HG02870 (cell line): ENCODE data around the gene CD37.

Source experiments
- ATAC-seq: cut with Tn5 transposase; IDR thresholded peaks from one replicate; pipeline ENCODE4 v1.9.1; 2021; ENCODE audit warnings: mild to moderate bottlenecking, moderate library complexity; ENCODE audit not compliant: unreplicated experiment

CD37 gene

GRCh38 chr19:49344505-49345423 lies 9.6 kb downstream of the CD37 start:
- no peak for ATAC-seq

- no peak for ATAC-seq
Measured at GRCh38 chr19:49347191-49347590, 12.0 kb downstream of the CD37 start.

GRCh38 chr19:49347835-49348234 lies 12.6 kb downstream of the CD37 start:
- ATAC-seq = no peak

- ATAC-seq = no peak
Measured at GRCh38 chr19:49348305-49349189, 13.3 kb downstream of the CD37 start.

- no peak for ATAC-seq
Measured at GRCh38 chr19:49349567-49349966, 14.4 kb downstream of the CD37 start.

- no peak for ATAC-seq
Measured at GRCh38 chr19:49355909-49356353, 20.7 kb downstream of the CD37 start.

DNA sequence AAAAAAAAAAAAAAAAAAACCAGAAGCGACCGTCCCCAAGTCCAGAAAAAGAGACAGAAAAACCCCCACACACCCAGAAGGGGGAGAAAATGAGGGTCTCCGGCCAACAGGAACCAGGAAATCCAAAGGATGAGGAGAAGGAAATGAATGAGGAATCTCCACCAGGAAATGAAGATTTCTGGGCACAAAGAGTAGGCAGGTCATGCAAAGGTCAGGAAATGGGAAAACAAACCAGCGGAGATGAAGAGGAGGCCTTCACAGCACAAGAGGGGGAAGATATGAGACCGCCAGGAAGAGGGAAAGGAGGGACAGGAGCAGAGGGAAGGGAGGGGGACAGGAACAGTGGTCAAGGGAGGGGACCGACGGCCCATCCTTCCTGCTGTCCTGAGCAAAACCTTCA lies 21.2 kb downstream of the CD37 start:
- no peak for ATAC-seq

- no peak for ATAC-seq
Measured at GRCh38 chr19:49357186-49357585, 22.0 kb downstream of the CD37 start.

DNA sequence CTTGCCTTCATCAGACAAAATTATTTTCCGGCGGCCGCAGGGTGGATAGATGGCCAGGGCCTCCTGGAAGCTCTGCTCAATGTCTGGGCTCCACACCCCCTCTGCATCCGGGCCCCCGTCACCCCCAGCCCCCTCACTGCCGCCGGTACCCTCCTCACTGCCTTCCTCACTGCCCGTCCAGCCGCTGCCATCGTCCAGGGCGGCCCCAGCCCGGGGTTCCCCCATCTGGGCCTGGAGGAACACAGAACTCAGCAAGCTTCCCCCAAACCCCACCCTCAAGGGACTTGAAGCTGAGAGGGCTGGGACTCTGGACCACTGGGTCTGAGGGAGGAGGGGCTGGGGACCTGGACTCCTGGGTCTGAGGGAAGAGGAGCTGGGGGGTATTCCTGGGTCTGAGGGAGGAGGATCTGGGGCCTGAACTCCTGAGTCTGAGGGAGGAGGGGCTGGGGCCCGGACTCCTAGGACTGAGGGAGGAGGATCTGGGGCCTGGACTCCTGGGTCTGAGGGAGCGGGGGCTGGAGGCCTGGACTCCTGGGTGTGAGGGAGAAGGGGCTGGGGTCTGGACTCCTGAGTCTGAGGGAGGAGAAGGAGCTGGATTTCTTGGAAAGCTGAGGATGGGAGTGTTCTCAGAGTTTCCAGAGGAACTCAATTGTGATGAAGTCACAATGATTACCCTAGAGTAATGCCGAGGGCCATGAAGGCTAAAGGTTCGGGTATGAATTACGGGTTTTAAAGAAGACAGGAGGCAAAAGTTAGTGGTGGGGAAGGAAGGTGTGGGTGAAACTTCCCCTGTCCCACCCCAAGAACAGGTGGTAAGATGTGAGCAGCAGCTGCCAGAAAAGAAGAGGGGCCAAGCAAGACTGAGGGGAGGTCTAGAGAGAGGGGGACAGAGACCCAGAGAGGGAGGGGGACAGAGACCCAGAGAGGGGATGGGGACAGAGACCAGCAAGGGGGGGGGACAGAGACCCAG lies 24.9 kb downstream of the CD37 start:
- ATAC-seq = no peak

GRCh38 chr19:49361438-49362047 lies 26.3 kb downstream of the CD37 start:
- no peak for ATAC-seq

DNA sequence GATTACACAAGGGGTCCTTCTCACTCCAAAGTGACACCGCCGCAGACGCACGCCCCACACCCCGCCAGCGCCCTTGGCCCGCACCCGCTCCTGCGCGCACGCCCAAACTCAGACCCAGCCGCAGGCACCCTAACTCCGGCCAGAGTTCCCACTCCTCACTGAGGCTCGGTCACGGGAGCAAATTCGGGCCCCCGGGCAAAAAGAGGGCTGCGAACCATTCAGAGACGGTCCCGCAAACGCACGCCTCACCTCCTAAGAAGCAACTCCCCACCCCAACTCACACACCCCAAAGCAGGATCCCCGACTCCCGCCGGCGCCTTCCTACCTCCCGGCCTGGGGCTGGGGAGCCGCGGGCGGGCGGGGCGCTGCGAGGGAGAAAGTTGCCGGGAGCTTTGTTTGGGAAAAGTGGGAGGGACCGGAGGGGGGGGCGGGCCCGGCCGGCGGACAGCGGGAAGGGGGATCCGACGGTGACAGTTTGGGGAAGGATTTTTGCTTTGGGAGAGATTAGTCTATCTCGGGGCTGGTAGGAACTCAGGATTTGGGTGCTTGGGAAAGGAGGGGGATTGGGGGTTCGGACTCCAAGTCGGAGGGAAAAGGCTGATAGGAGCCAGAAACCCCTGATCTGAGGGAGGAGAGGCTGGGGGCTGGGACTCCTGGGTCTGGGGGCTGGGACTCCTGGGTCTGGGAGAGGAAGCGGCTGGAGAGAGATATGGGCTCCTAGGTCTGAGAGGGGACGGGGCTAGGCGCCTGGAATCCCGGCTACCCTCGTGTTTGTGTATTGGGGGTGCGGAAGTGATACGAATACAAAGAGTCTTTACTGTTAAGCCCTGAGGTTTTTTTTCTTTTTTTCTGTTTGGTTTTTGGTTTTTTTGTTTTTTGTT lies 27.1 kb downstream of the CD37 start, which contains the start of gene TEAD2:
TSS of gene TEAD2 (minus strand) at position 369 of the 881 bp plus-strand sequence. CDS start 2,341 bp downstream, outside the sequence.
- ATAC-seq = no peak

DNA sequence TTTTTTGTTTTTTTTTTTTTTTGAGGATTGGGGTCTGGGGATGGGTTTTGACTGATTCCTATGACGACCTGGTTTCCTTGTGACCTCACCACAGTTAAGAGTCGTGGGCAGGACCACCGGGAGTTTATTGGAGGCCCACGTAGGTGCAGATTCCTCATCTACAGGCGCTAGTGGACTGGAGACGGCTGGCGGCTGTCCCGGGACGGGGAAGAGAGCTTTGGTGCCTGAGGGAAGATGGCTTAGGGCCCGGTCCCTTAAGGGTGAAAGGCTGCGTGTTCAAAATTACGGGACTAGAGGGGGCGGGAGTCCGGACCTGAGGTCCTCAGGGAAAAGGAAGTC lies 27.7 kb downstream of the CD37 start:
- ATAC-seq = no peak

DNA sequence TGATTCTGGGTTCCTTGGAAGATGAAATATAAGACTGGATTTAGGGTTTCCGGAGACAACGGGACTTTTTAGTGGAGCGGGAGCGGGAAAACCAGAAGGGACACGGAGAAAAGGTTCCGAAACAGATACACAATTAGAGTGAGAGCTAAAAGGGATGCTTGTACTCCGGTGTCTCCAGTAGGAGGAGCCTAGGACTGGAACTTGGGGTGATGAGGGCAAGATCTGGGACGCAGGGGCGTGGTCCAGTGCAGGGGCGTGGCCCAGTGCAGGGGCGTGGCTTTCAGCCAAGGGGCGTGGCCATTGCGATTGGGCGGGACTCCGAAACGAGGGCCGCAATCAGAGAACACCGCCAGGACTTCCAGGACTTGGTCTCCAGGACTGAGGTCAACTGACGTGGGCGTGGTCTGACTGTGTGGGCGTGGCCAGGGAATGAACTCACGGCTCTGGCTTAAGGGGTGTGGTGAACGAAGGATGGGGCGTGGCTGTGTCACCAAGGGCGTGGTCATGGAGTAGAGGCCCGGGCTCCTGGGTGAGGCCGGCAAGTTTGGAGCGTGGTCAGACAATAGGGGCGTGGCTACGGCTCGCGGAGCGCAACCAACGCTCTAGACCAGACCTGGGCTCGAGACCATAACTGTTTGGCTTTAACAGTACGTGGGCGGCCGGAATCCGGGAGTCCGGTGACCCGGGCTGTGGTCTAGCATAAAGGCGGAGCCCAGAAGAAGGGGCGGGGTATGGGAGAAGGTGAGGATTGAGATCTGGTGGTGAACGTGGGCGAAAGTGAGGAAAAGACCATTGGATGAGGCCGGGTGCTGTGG lies 28.3 kb downstream of the CD37 start, which contains the start of gene DKKL1:
TSS of gene DKKL1 (plus strand) at position 610 of the 815 bp plus-strand sequence. CDS start at position 732, 122 bp downstream.
- ATAC-seq = no peak

DNA sequence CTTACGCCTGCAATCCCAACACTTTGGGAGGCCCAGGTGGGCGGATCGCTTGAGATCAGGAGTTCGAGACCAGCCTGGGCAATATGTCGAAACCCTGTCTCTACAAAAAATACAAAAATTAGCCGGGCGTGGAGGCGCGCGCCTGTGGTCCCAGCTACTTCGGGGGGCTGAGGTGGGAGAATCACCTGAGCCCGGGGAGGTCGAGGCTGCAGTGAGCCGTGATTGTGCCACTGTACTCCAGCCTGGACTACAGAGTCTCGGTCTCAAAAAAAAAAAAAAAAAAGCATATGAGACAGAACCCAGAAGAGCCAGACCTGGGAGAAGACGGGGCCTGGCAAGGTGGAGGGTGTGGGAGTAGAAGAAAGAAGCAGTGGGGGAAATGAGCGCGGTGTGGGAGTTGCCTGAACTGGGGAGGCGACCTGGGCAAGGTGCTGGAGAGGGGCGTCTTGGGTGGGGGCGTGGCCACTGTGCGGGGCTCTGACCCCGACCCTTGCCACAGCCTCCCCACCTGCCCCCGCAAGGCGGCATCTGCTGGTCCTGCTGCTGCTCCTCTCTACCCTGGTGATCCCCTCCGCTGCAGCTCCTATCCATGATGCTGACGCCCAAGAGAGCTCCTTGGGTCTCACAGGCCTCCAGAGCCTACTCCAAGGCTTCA lies 29.0 kb downstream of the CD37 start:
- ATAC-seq = no peak

DNA sequence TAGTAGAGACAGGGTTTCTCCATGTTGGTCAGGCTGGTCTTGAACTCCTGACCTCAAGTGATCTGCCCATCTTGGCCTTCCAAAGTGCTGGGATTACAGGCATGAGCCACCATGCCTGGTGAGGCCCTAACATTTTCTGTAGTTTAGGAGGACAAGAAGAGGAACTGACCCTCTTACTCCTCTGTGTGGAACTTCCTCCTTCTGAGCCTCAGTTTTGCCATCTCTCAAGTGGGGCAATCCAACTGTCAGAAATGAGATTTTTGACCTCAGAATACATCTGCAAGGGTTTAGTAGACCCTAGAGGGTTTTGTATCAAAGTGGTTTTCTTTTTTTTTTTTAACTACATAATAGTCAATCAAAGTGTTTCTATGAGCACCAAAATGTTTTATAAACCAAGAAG lies 30.9 kb downstream of the CD37 start:
- ATAC-seq = no peak

GRCh38 chr19:49368711-49369358 lies 33.6 kb downstream of the CD37 start:
- ATAC-seq = no peak

DNA sequence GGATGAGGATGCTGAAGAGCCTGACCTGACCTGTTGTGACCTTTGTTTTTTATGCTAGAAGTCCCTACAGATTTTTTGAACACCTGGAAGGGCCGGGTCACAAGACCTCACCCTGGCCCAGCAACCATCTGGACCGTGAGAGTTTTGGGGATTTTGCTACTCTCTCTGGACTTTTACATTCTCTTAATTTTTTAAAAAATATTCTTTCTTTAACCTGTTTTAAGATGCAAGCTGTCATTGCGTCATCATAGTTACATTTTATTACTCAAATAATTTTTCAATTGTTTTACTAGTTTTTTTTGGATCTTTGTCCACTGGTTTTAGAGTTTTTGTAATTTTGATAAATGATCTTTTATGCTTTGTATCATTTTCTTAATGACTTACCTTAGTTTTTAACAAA lies 36.0 kb downstream of the CD37 start:
- no peak for ATAC-seq
